Measurements from ENCODE around the gene SLC5A2. TPM values are rescaled to one million over a fixed set of nuclear protein-coding genes. Genes with fewer than 3 reads are reported as not detected.

Gene SLC5A2
- total RNA-seq, 1 experiment from 2014 or later = 0.11 TPM

- Histone ChIP-seq H4K20me1 (ENCODE audit: low read length) (no peaks in the 10 kb centered on the region), H3K4me3 (ENCODE audit: low read length) (no peak overlapping the region), H3K9me2 (replicated peaks; ENCODE audit: low read length) (no peaks in the 10 kb centered on the region), H3K27ac (ENCODE audit: low read length) (no peak overlapping the region), H3F3A (ENCODE audit: low read length, unreplicated experiment) (no peaks in the 10 kb centered on the region), H3K4me1 (ENCODE audit: insufficient read depth, low read length) (no peaks in the 10 kb centered on the region), H3K9me3 (ENCODE audit: low read length) (no peaks in the 10 kb centered on the region), H2AFZ (ENCODE audit: low read length) (no peak overlapping the region), H3K79me2 (ENCODE audit: low read length) (no peaks in the 10 kb centered on the region), H3K4me2 (ENCODE audit: low read length) (no peak overlapping the region), H3K36me3 (ENCODE audit: low read depth, low read length) (no peaks in the 10 kb centered on the region), H3K27me3 (ENCODE audit: low read length) (no peaks in the 10 kb centered on the region), H3K9ac (ENCODE audit: low read length) (no peak overlapping the region)
- POLR2A ChIA-PET (ENCODE audit: unreplicated experiment) = no interaction called here
- intact Hi-C loops (cut with micrococcal nuclease) = no loop called here
- no TSS peak for BruUV-seq (replicated peaks)
- ATAC-seq (no peak), DNase-seq (no peak)
- CTCF ChIA-PET = no interaction called here
- TF ChIP-seq EZH2phosphoT487 (IDR thresholded peaks at IDR 0.05; ENCODE audit: borderline replicate concordance, low read length) = no peak
- no peak for TF ChIP-seq EZH2 (IDR thresholded peaks at IDR 0.05; ENCODE audit: low read length, unreplicated experiment)
- TF ChIP-seq CTCF (conservative IDR thresholded peaks at IDR 0.05; ENCODE audit: low read depth, low read length) = no peak
These were observed 17.0 kb upstream of the SLC5A2 start for GRCh38 chr16:31465788-31466370.

GRCh38 chr16:31466381-31466841 lies 16.5 kb upstream of the SLC5A2 start:
- H3K4me1 ChIP-seq (ENCODE audit: insufficient read depth, low read length) = no peaks in the 10 kb centered on the region; the same call in 1 of the 2 replicates
- ATAC-seq (no peak), DNase-seq (no peak)
- H3K27ac ChIP-seq (ENCODE audit: low read length) = no peak overlapping the region
- H3K9me3 ChIP-seq (ENCODE audit: low read length) = no peaks in the 10 kb centered on the region
- H3K4me3 ChIP-seq (ENCODE audit: low read length) = no peak overlapping the region
- H3K27me3 ChIP-seq (ENCODE audit: low read length) = no peaks in the 10 kb centered on the region
- H3K4me2 ChIP-seq (ENCODE audit: low read length) = no peak overlapping the region
- H3K9ac ChIP-seq (ENCODE audit: low read length) = no peak overlapping the region
- POLR2A ChIA-PET (ENCODE audit: unreplicated experiment) = no interaction called here
- H3K36me3 ChIP-seq (ENCODE audit: low read depth, low read length) = no peaks in the 10 kb centered on the region
- H3K79me2 ChIP-seq (ENCODE audit: low read length) = no peaks in the 10 kb centered on the region
- BruUV-seq (replicated peaks) = no TSS peak
- intact Hi-C loops (cut with micrococcal nuclease) = no loop called here
- H4K20me1 ChIP-seq (ENCODE audit: low read length) = no peaks in the 10 kb centered on the region
- TF ChIP-seq EZH2phosphoT487 (IDR thresholded peaks at IDR 0.05; ENCODE audit: borderline replicate concordance, low read length) (no peak), CTCF (conservative IDR thresholded peaks at IDR 0.05; ENCODE audit: low read depth, low read length) (no peak), EZH2 (IDR thresholded peaks at IDR 0.05; ENCODE audit: low read length, unreplicated experiment) (no peak)
- no peaks in the 10 kb centered on the region for H3K9me2 ChIP-seq (replicated peaks; ENCODE audit: low read length)
- H3F3A ChIP-seq (ENCODE audit: low read length, unreplicated experiment) = no peaks in the 10 kb centered on the region
- H2AFZ ChIP-seq (ENCODE audit: low read length) = no peak overlapping the region
- CTCF ChIA-PET = no interaction called here

GRCh38 chr16:31467151-31467773 lies 15.7 kb upstream of the SLC5A2 start:
- BruUV-seq (replicated peaks) = no TSS peak
- DNase-seq (no peak), ATAC-seq (no peak)
- Histone ChIP-seq H3K9me2 (replicated peaks; ENCODE audit: low read length) (no peaks in the 10 kb centered on the region), H4K20me1 (ENCODE audit: low read length) (no peaks in the 10 kb centered on the region), H3K79me2 (ENCODE audit: low read length) (no peaks in the 10 kb centered on the region), H3K27ac (ENCODE audit: low read length) (no peak overlapping the region), H3K4me2 (ENCODE audit: low read length) (no peak overlapping the region), H3F3A (ENCODE audit: low read length, unreplicated experiment) (no peaks in the 10 kb centered on the region), H3K9ac (ENCODE audit: low read length) (no peak overlapping the region), H3K4me3 (ENCODE audit: low read length) (no peak overlapping the region), H2AFZ (ENCODE audit: low read length) (no peak overlapping the region), H3K36me3 (ENCODE audit: low read depth, low read length) (no peaks in the 10 kb centered on the region), H3K9me3 (ENCODE audit: low read length) (no peaks in the 10 kb centered on the region), H3K4me1 (ENCODE audit: insufficient read depth, low read length) (no peaks in the 10 kb centered on the region; the same call in 1 of the 2 replicates), H3K27me3 (ENCODE audit: low read length) (no peaks in the 10 kb centered on the region)
- POLR2A ChIA-PET (ENCODE audit: unreplicated experiment) = no interaction called here
- CTCF ChIA-PET = no interaction called here
- TF ChIP-seq EZH2phosphoT487 (IDR thresholded peaks at IDR 0.05; ENCODE audit: borderline replicate concordance, low read length) (no peak), CTCF (conservative IDR thresholded peaks at IDR 0.05; ENCODE audit: low read depth, low read length) (no peak), EZH2 (IDR thresholded peaks at IDR 0.05; ENCODE audit: low read length, unreplicated experiment) (no peak)
- intact Hi-C loops (cut with micrococcal nuclease) = no loop called here
